ENCODE results near the gene LINC00237. TPM values are rescaled to one million over a fixed set of nuclear protein-coding genes. Genes with fewer than 3 reads are reported as not detected.

LINC00237 gene
- total RNA-seq, 6 donors from 2014 or later, result not detected

- WGBS, 2 donors, result 82 to 89% methylated on average over 4 of the region's 4 CpGs
- peaks cover 0 to 25% (median 0%) of the 10 kb centered on the region in 4 donors for H3K36me3 ChIP-seq
- no peak overlapping the region for H3K4me3 ChIP-seq
Observed at GRCh38 chr20:21133404-21133803, 27.2 kb upstream of the LINC00237 start.

DNA sequence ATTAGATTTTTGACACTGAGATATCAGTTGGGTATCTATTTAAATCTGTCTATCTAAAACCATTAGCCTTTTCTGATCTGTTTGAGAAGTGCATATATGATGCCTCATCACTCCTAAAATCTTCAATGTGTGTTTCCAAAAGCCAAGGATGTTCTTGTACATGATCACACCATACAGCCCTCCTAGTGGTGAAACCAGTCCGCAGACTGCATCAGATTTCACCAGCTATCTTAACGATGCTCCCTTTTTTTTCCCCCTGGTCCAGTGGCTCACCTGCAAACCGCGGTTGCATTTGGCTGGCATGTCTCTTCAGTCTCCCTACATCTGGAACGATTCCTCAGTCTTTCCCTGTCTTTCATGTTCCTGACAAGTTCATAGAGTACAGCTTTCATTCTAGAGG is 23.7 kb upstream of the LINC00237 start:
- H3K27ac ChIP-seq, result no peak overlapping the region
- no peak for ATAC-seq (ENCODE audit: low FRiP score in 2 of 2)
- no peak for DNase-seq
- peaks cover 3 to 10% (median 6%) of the 10 kb centered on the region in 4 donors for H3K4me1 ChIP-seq
- WGBS, 2 donors, result 88 to 89% methylated on average over 5 of the region's 5 CpGs
- H3K4me3 ChIP-seq, result no peak overlapping the region
- H3K36me3 ChIP-seq, result peaks cover 0 to 11% (median 0%) of the 10 kb centered on the region in 4 donors
- no peaks in the 10 kb centered on the region for H3K27me3 ChIP-seq
- TF ChIP-seq POLR2AphosphoS5 (IDR thresholded peaks at IDR 0.05), result no peak
- no peak for TF ChIP-seq EP300 (IDR thresholded peaks at IDR 0.05)
- TF ChIP-seq, protein P1, sequence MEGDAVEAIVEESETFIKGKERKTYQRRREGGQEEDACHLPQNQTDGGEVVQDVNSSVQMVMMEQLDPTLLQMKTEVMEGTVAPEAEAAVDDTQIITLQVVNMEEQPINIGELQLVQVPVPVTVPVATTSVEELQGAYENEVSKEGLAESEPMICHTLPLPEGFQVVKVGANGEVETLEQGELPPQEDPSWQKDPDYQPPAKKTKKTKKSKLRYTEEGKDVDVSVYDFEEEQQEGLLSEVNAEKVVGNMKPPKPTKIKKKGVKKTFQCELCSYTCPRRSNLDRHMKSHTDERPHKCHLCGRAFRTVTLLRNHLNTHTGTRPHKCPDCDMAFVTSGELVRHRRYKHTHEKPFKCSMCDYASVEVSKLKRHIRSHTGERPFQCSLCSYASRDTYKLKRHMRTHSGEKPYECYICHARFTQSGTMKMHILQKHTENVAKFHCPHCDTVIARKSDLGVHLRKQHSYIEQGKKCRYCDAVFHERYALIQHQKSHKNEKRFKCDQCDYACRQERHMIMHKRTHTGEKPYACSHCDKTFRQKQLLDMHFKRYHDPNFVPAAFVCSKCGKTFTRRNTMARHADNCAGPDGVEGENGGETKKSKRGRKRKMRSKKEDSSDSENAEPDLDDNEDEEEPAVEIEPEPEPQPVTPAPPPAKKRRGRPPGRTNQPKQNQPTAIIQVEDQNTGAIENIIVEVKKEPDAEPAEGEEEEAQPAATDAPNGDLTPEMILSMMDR (IDR thresholded peaks at IDR 0.05), result no peak
- TF ChIP-seq POLR2A (IDR thresholded peaks at IDR 0.05), result no peak
- no peaks in the 10 kb centered on the region for H3K9me3 ChIP-seq

More at GRCh38 chr20:21133404-21133803, 27.2 kb upstream of the LINC00237 start:
- DNase-seq (no peak), ATAC-seq (ENCODE audit: low FRiP score in 2 of 2) (no peak)
- no peaks in the 10 kb centered on the region for H3K4me1 ChIP-seq
- no peaks in the 10 kb centered on the region for H3K27me3 ChIP-seq
- no peaks in the 10 kb centered on the region for H3K9me3 ChIP-seq
- TF ChIP-seq POLR2AphosphoS5 (IDR thresholded peaks at IDR 0.05) (no peak), POLR2A (IDR thresholded peaks at IDR 0.05) (no peak), EP300 (IDR thresholded peaks at IDR 0.05) (no peak)
- TF ChIP-seq, protein P1 (IDR thresholded peaks at IDR 0.05), result no peak
- H3K27ac ChIP-seq, result no peak overlapping the region

DNA sequence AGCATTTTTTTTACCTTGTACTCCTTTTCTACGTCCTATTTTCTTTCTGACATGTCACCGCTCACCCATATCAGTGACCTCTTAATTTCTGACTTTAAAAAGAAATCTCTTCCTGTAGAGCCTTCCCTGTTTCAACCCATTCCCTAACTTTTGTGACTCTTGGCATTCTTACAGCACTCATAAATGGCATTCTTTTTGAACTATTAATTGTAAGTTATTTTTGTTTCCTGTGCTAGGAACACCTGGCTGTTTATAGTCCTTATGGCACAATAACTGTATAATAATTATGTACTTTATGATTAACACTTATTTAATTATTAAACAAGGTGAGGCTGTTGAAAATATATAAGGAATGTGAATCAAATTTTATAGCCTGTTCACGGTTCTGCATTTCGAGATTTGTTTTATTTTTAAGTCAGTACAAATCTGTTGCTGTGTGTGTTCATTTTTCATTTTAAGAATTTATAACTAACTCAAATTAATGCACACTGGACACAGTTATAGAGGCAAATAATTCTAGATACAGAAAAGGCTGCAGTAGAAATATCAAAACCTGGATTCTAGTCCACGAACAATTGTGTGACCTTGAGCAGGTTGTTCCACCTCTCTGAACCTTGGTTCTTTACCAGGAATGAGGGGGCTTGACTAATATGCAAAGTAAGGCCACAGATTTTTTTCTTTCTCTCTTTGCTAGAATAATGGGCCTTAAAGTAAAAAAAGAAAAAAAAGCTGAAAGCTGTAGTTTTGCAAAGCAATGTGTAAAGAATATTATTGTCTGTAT is 21.2 kb upstream of the LINC00237 start:
- DNase-seq (no peak), ATAC-seq (ENCODE audit: low FRiP score in 2 of 2) (no peak)
- no peaks in the 10 kb centered on the region for H3K9me3 ChIP-seq
- H3K27ac ChIP-seq, result no peak overlapping the region
- peaks cover 0 to 4% (median 0%) of the 10 kb centered on the region in 4 donors for H3K36me3 ChIP-seq
- H3K4me3 ChIP-seq, result no peak overlapping the region
- H3K27me3 ChIP-seq, result no peaks in the 10 kb centered on the region
- H3K4me1 ChIP-seq, result peaks cover 3 to 10% (median 6%) of the 10 kb centered on the region in 4 donors
- no peak for TF ChIP-seq POLR2AphosphoS5 (IDR thresholded peaks at IDR 0.05)
- TF ChIP-seq, protein P1 (IDR thresholded peaks at IDR 0.05), result no peak
- no peak for TF ChIP-seq EP300 (IDR thresholded peaks at IDR 0.05)
- no peak for TF ChIP-seq POLR2A (IDR thresholded peaks at IDR 0.05)
- WGBS, 2 donors, result 90 to 93% methylated on average over 5 of the region's 5 CpGs

DNA sequence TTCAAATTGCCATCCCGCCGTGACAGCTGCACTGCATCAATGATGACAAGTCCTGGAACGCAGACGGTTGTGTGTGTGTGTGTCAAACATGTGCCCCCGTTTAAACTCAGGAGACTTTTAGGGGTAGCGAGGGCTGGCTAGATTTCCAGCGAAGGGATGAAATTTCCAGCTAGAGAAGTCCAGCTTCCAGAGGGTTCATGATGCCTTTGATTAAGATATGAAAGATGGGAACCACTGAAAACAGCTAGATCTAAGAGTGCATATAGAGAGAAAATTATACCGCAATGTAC is 20.4 kb upstream of the LINC00237 start:
- H3K27me3 ChIP-seq, result no peaks in the 10 kb centered on the region
- H3K27ac ChIP-seq, result peak overlapping the region in 2 of 4 donors; percentile 88 to 91
- DNase-seq (no peak), ATAC-seq (ENCODE audit: low FRiP score in 2 of 2) (no peak)
- no peaks in the 10 kb centered on the region for H3K9me3 ChIP-seq
- peak overlapping the region; percentile 78 to 92 (median 90) for H3K4me3 ChIP-seq
- H3K36me3 ChIP-seq, result no peaks in the 10 kb centered on the region
- peaks cover 3 to 10% (median 6%) of the 10 kb centered on the region in 4 donors for H3K4me1 ChIP-seq
- 13 to 17% methylated on average over 8 of the region's 8 CpGs for WGBS, 2 donors
- TF ChIP-seq, protein P1 (IDR thresholded peaks at IDR 0.05), result no peak
- TF ChIP-seq POLR2AphosphoS5 (IDR thresholded peaks at IDR 0.05) (no peak), EP300 (IDR thresholded peaks at IDR 0.05) (no peak), POLR2A (IDR thresholded peaks at IDR 0.05) (no peak)
